Activated CD4-positive, alpha-beta memory T cell treated with anti-CD3 and anti-CD28 coated beads for 36 hours (primary cell): ENCODE measurements around the gene BMP8B. TPM values are rescaled to one million over a fixed set of nuclear protein-coding genes. Genes with fewer than 3 reads are reported as not detected.

Experiments
- CTCF ChIA-PET: fragments of 350-600 bp; sonication (Branson Sonifier 250); formaldehyde crosslinking; loops from one replicate; lab custom pipeline; 2021; ENCODE audit warnings: antibody characterized with exemption, inconsistent platforms; lab: Charles Lee
- POLR2A ChIA-PET: fragments of 350-600 bp; sonication (Branson Sonifier 250); formaldehyde crosslinking; loops from one replicate; lab custom pipeline; 2021; ENCODE audit warnings: antibody characterized with exemption; lab: Charles Lee
- DNase-seq: peaks from one replicate; pipeline ENCODE4 v3.0.0-alpha.2; 2020
- H3K27ac Mint-ChIP-seq: one replicate; pipeline ENCODE4 v1.8.0; 2021; ENCODE audit warnings: mixed read lengths
- H3K27me3 Mint-ChIP-seq: one replicate; pipeline ENCODE4 v1.8.0; 2021; ENCODE audit warnings: mixed read lengths
- H3K36me3 Mint-ChIP-seq: one replicate; pipeline ENCODE4 v1.8.0; 2021; ENCODE audit warnings: mixed read lengths
- H3K4me1 Mint-ChIP-seq: one replicate; pipeline ENCODE4 v1.8.0; 2021; ENCODE audit warnings: low read depth, mixed read lengths
- H3K4me3 Mint-ChIP-seq: one replicate; pipeline ENCODE4 v1.8.0; 2021; ENCODE audit warnings: mild to moderate bottlenecking, mixed read lengths
- H3K9me3 Mint-ChIP-seq: one replicate; pipeline ENCODE4 v1.8.0; 2021; ENCODE audit warnings: mixed read lengths
- intact Hi-C: fragments of 100-400 bp; cut with micrococcal nuclease; formaldehyde crosslinking; loops from one replicate; pipeline ENCODE4 v1.15.1; 2023
- total RNA-seq, 2 experiments: library from RNA; stranded (reverse); gene quantifications; one replicate each; pipeline ENCODE4 v1.2.3, GENCODE V29; 2021

BMP8B gene
- total RNA-seq, 2 experiments from 2014 or later, result 0.53 to 0.55 TPM

DNA sequence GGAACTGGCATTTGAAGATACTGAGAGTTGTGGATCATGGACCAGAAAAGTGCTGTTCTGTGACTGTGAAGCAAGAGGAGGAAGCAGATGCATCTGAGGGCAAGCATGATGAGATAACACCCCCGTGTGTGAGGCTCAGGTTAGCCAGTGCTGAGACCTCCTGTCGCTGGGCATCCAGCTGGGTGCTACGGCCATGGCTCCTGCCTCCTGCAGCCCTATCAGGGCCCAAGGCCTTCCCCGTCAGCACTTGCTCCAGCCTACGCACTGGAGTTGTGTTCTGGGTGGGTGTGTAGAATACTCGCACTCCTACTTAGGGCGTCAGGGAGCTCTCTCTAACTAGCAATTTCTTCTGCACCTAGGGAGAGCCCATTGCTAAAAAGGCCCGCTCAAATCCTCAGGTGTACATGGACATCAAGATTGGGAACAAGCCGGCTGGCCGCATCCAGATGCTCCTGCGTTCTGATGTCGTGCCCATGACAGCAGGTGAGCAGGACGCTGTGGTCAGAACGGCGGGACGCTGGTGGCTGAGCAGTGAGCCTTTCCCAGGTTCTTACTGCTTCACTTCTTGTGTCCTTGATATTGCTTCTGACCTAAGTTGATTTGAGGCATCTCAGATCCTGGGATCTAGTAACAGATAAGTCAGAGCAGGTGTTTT lies 43.5 kb downstream of the BMP8B start:
- no peak overlapping the region for H3K27ac Mint-ChIP-seq
- intact Hi-C loops, result no loop called here
- no peaks in the 10 kb centered on the region for H3K27me3 Mint-ChIP-seq
- peaks cover 12% of the 10 kb centered on the region for H3K4me1 Mint-ChIP-seq
- no peak overlapping the region for H3K4me3 Mint-ChIP-seq
- peaks cover 62% of the 10 kb centered on the region for H3K36me3 Mint-ChIP-seq
- DNase-seq, result no peak
- no peaks in the 10 kb centered on the region for H3K9me3 Mint-ChIP-seq
- CTCF ChIA-PET, result interaction anchor here (1.6 kb wide), 1 partner anchor 646 kb away, joined by 4 read pairs; no protein-coding TSS in a partner anchor
- POLR2A ChIA-PET, result no interaction called here

DNA sequence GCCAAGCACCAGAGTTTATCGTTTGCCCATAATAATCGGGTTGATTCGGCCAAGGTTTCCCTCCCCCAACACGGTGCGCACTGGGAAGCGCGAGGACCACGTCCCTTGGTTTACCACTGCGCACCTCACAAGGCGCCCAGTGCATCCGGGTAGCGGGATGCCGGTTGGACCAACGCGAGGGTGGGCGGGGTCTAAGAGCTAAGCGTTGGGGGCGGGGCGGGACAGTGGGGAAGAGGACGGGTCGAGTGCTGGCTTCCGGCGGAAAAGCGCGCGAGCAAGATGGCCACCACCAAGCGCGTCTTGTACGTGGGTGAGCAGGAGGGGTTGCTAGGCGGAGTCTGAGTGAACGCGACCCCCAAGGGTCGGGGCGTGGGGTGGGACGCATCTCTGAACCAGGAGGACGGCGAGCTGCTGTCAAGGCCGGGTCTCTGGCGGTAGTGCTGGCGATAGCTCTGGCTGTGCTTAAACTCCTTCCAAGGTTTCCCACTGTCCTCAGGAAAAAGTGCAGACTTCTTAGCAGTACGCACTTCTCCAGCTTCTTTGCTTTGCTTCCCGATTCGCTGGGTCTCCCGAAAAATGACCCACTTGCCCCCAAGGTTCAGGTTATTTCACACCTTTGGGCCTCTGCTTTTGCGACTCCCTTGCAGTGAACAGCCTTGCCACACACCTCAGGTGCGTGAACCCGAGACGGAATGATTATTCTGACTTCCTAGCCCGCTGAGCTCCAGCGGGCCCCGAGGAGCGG lies 49.9 kb downstream of the BMP8B start, which contains the start of gene PPIE:
Gene PPIE, plus strand, starts transcription at position 261 of the 745 bp plus-strand sequence. Its CDS starts 19 bp downstream, at position 280.
- CTCF ChIA-PET, result interaction anchor here (1.0 to 2.2 kb wide), 4 partner anchors 61 to 133 kb away, joined by 5 to 21 read pairs (median 6); no protein-coding TSS in a partner anchor
- Mint-ChIP-seq H3K4me3 (peak within 1 kb of the TSS; percentile 97), H3K4me1 (peaks cover 34% of the 10 kb centered on the region), H3K9me3 (no peaks in the 10 kb centered on the region), H3K36me3 (peaks cover 28% of the 10 kb centered on the region), H3K27me3 (peaks cover 10% of the 10 kb centered on the region), H3K27ac (peak within 1 kb of the TSS; percentile 88)
- POLR2A ChIA-PET, result interaction anchor here (1.0 to 1.1 kb wide), 2 partner anchors 61 to 166 kb away, joined by 3 to 4 read pairs; no protein-coding TSS in a partner anchor
- intact Hi-C loops, result loop anchor here (2.0 kb wide), 2 partner anchors 48 to 60 kb away; partner anchors contain the start of gene HPCAL4
- peak; percentile 98 for DNase-seq

DNA sequence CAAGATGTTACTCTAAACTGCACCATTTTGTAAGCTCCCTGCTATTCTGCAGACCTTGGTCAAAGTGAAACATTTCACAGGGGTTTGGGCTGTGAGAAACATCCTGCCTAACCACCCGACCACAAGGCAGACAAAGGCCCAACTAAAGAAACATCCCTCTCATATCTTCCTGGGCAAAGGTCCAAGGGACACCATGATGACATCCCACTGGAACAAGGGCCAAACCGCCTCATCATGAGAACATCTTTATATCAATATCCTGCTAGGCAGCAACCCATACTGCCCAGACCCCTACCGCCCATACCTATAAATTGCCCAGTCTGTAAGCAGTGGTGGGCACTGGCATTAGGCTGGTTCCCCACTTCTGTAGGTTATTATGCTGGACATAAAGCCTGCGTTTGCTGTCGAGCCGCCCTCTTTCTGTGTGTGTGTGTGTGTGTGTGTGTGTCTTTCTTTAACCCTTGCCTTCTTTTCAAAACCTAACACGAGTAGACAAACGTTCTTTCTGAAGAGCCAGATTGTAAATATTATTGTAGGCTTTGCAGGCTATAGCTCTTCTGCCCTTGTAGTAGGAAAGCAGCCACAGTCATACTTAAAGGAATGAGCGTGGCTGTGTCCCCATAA lies 51.0 kb downstream of the BMP8B start:
- no peak for DNase-seq
- no peak overlapping the region for H3K27ac Mint-ChIP-seq
- H3K4me3 Mint-ChIP-seq, result no peak overlapping the region
- intact Hi-C loops, result loop anchor here (2.0 kb wide), 2 partner anchors 47 to 61 kb away; partner anchors contain the start of gene HPCAL4
- no peaks in the 10 kb centered on the region for H3K9me3 Mint-ChIP-seq
- ChIA-PET POLR2A (no interaction called here), CTCF (interaction anchor here (2.1 to 2.3 kb wide), 3 partner anchors 62 to 131 kb away, joined by 6 to 21 read pairs (median 7); no protein-coding TSS in a partner anchor)
- H3K4me1 Mint-ChIP-seq, result peaks cover 34% of the 10 kb centered on the region
- peaks cover 17% of the 10 kb centered on the region for H3K27me3 Mint-ChIP-seq
- peaks cover 23% of the 10 kb centered on the region for H3K36me3 Mint-ChIP-seq

DNA sequence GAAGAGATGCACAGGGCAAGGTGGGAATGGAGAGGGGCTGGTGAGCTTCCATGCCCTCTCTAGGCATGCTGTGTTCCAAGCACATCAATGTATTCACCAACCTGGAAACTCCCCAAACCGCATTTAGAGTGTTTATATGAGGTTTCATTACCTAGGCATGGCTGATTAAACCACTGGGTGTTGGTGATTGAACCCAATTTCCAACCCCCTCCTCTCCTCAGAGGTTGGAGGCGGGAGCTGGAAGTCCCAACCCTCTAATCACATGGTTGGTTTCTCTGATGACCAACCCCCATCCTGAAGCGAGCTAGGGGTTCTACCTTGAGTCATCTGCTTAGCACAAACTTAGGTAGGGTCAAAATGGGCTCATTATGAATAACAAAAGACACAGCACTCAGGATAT lies 52.9 kb downstream of the BMP8B start:
- Mint-ChIP-seq H3K4me3 (no peak overlapping the region), H3K27me3 (peaks cover 19% of the 10 kb centered on the region), H3K36me3 (peaks cover 8% of the 10 kb centered on the region), H3K4me1 (peaks cover 25% of the 10 kb centered on the region), H3K9me3 (no peaks in the 10 kb centered on the region), H3K27ac (no peak overlapping the region)
- peak; percentile 27 for DNase-seq
- intact Hi-C loops, result no loop called here
- ChIA-PET POLR2A (interaction anchor here (1.3 kb wide), 1 partner anchor 9 kb away, joined by 4 read pairs; no protein-coding TSS in a partner anchor), CTCF (interaction anchor here (1.1 to 2.3 kb wide), 4 partner anchors 16 to 129 kb away, joined by 3 to 7 read pairs (median 4); partner anchors contain the start of gene NT5C1A)

DNA sequence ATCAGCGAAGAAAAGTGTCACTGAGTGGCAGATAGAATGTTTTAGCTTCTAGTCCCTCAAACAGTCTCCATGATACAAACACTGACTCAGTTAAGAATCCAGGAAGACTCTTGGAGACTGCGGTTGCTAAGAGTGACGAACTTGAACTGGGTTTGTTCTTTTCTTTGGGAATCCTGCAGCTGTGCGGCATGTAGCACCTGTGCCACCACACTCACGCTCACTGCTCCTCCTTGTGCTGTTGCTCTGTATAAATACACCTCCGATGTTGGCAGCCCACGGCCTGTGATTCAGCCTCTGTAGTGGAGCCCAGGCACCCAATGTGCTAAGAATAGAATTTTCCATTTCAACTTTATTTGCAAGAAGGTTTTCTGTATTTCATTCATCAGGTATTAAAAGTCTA lies 55.5 kb downstream of the BMP8B start:
- CTCF ChIA-PET, result interaction anchor here (1.3 to 2.4 kb wide), 2 partner anchors 13 to 79 kb away, joined by 4 to 8 read pairs; no protein-coding TSS in a partner anchor
- no peak for DNase-seq
- H3K9me3 Mint-ChIP-seq, result no peaks in the 10 kb centered on the region
- peaks cover 41% of the 10 kb centered on the region for H3K27me3 Mint-ChIP-seq
- no peak overlapping the region for H3K27ac Mint-ChIP-seq
- no peaks in the 10 kb centered on the region for H3K36me3 Mint-ChIP-seq
- intact Hi-C loops, result no loop called here
- H3K4me1 Mint-ChIP-seq, result peaks cover 10% of the 10 kb centered on the region
- no peak overlapping the region for H3K4me3 Mint-ChIP-seq
- POLR2A ChIA-PET, result no interaction called here

DNA sequence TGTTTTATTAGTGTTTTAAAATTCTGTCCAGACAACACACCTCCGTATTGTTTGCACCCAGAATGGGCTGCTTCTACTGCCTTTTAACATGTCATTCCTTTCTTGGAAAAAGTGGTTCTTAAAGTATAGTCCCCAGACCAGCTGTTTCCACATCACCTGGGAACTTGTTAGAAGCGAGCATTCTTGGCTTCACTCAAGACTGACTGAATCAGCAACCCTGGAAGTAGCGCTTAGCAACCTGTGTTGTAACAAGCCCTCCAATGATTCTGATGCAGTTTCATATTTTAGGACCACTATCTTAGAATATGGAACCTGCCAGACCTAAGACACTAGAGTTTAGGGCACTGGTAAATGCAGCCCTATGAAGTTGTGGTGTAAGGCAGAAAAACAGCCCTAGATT lies 55.9 kb downstream of the BMP8B start:
- intact Hi-C loops, result no loop called here
- ChIA-PET POLR2A (no interaction called here), CTCF (no interaction called here)
- Mint-ChIP-seq H3K4me1 (peaks cover 12% of the 10 kb centered on the region), H3K4me3 (no peak overlapping the region), H3K27me3 (peaks cover 46% of the 10 kb centered on the region), H3K36me3 (no peaks in the 10 kb centered on the region), H3K27ac (no peak overlapping the region), H3K9me3 (no peaks in the 10 kb centered on the region)
- DNase-seq, result no peak

DNA sequence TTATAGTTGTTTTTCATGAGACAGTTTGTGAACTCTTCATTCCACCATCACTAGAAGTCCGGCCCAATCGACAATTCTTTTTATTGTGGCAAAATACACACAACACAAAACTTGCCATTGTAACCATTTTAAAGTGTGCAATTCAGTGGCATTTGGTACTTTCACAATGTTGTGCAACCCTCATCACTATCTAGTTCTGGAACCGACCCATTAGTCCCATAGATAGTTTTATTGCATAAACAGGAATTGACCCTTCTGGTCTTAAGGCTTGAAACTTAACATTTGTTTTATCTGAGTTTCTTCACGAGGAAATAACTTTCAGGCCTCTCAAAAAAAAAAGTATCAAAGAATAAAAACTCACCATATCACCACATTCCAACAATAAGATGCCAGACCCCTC lies 58.8 kb downstream of the BMP8B start:
- Mint-ChIP-seq H3K4me3 (no peak overlapping the region), H3K27ac (no peak overlapping the region), H3K27me3 (peaks cover 51% of the 10 kb centered on the region), H3K9me3 (no peaks in the 10 kb centered on the region), H3K4me1 (peaks cover 18% of the 10 kb centered on the region), H3K36me3 (no peaks in the 10 kb centered on the region)
- DNase-seq, result no peak
- intact Hi-C loops, result no loop called here
- ChIA-PET CTCF (interaction anchor here (0.6 to 1.4 kb wide), 3 partner anchors 10 to 123 kb away, joined by 3 read pairs; no protein-coding TSS in a partner anchor), POLR2A (no interaction called here)

DNA sequence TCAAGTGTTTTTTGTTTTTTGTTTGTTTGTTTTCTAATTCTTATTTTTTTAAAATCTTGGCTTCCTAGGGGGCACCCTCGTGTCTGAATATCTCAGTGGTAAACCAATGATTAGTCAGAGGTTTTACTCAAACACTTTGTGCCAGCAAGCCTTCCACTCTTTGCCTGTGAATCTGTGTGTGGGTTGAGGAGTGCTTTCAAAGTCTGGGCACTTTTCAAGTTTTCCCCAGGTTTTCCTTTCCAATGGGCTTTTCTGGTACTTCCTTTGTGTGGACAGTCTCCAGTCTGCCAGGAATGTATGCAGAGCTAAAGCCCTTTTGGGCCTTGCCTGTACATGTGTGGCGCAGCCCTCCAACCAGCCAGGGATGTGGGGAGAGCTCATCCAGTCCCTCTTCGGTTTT lies 59.6 kb downstream of the BMP8B start:
- no peak overlapping the region for H3K4me3 Mint-ChIP-seq
- H3K9me3 Mint-ChIP-seq, result no peaks in the 10 kb centered on the region
- CTCF ChIA-PET, result interaction anchor here (1.1 to 1.4 kb wide), 2 partner anchors 70 to 123 kb away, joined by 3 read pairs; no protein-coding TSS in a partner anchor
- no peak for DNase-seq
- peaks cover 18% of the 10 kb centered on the region for H3K4me1 Mint-ChIP-seq
- POLR2A ChIA-PET, result no interaction called here
- H3K27me3 Mint-ChIP-seq, result peaks cover 56% of the 10 kb centered on the region
- intact Hi-C loops, result no loop called here
- no peak overlapping the region for H3K27ac Mint-ChIP-seq
- no peaks in the 10 kb centered on the region for H3K36me3 Mint-ChIP-seq

DNA sequence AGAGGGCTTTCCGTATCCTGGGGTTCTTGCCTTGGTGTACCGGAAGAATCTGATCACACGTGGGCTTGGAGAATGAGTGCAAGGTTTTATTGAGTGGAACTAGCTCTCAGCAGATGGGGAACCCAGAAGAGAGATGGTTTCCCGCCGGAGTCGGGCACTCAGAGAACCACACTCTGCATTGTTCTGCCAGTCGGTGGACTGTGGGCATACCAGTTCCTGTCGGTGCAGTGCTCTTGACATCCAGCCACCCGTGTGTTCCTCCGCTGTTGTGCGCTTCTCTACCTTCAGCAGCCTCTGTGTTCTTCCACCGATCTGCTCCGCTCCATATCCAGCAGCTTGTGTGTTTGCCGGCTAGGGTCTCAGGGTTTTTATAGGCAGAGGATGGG lies 60.7 kb downstream of the BMP8B start:
- Mint-ChIP-seq H3K4me1 (peaks cover 18% of the 10 kb centered on the region), H3K4me3 (no peak overlapping the region), H3K36me3 (no peaks in the 10 kb centered on the region), H3K9me3 (no peaks in the 10 kb centered on the region), H3K27me3 (peaks cover 52% of the 10 kb centered on the region), H3K27ac (no peak overlapping the region)
- CTCF ChIA-PET, result interaction anchor here (0.6 kb wide), 1 partner anchor 69 kb away, joined by 4 read pairs; no protein-coding TSS in a partner anchor
- intact Hi-C loops, result no loop called here
- DNase-seq, result no peak
- POLR2A ChIA-PET, result interaction anchor here (0.8 to 1.6 kb wide), 2 partner anchors 9 to 22 kb away, joined by 3 to 4 read pairs; no protein-coding TSS in a partner anchor

DNA sequence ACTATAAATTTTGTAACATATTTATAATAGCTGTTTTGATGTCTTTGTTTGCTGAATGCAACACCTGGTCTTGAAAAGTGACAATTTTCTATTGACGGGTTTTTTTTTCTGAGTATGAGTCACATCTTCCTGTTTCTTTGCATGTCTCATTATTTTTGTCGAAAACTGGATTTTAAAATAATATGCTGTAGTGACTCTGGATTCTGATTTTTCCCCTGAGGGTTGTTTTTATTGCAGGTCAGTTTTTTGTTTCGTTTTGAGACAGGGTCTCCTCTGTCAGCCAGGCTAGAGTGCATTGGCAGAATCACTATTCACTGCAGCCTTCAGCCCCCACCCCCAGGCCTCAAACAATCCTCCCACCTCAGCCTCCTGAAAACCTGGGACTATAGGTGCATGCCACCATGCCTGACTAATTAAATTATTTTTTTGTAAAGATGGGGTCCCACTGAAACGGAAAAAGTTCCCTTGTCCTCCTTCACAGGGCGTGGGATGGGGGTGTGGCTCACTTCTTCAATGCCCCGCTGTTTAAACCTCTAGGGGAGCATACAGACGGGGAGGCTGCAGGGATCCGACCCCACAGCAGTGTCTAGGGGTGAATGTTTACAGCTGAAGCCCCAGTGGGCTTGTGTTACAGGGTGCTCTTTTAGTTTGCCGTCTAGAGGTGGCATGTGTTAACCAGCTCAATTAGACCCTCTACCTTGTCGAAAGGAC lies 61.3 kb downstream of the BMP8B start:
- no peak overlapping the region for H3K27ac Mint-ChIP-seq
- POLR2A ChIA-PET, result interaction anchor here (0.8 to 1.6 kb wide), 2 partner anchors 9 to 21 kb away, joined by 3 to 4 read pairs; no protein-coding TSS in a partner anchor
- peaks cover 48% of the 10 kb centered on the region for H3K27me3 Mint-ChIP-seq
- H3K9me3 Mint-ChIP-seq, result no peaks in the 10 kb centered on the region
- no peaks in the 10 kb centered on the region for H3K36me3 Mint-ChIP-seq
- peaks cover 18% of the 10 kb centered on the region for H3K4me1 Mint-ChIP-seq
- intact Hi-C loops, result no loop called here
- no peak for DNase-seq
- H3K4me3 Mint-ChIP-seq, result no peak overlapping the region
- CTCF ChIA-PET, result interaction anchor here (0.6 to 2.2 kb wide), 2 partner anchors 69 to 121 kb away, joined by 4 to 9 read pairs; no protein-coding TSS in a partner anchor

DNA sequence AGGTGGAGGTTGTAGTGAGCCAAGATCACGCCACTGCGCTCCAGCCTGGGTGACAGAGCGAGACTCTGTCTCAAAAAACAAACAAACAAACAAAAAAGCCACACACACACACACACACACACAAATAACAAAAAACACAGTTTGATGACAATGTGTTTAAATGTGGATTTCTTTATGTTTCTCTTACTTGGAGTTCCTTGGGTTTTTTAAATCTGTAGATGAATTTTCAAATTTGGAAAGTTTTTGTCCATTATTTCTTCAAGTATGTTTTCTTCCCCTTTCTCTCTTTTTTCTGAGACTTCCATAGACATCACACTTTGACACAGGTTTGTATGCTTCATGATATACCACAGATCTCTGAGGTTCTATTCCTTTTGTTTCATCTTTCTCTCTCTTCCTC lies 62.1 kb downstream of the BMP8B start:
- ChIA-PET CTCF (interaction anchor here (1.0 to 2.2 kb wide), 2 partner anchors 69 to 121 kb away, joined by 3 to 9 read pairs; no protein-coding TSS in a partner anchor), POLR2A (interaction anchor here (1.6 kb wide), 1 partner anchor 10 kb away, joined by 4 read pairs; no protein-coding TSS in a partner anchor)
- H3K27me3 Mint-ChIP-seq, result peaks cover 50% of the 10 kb centered on the region
- H3K4me1 Mint-ChIP-seq, result peaks cover 18% of the 10 kb centered on the region
- no peaks in the 10 kb centered on the region for H3K9me3 Mint-ChIP-seq
- no peak for DNase-seq
- H3K36me3 Mint-ChIP-seq, result no peaks in the 10 kb centered on the region
- H3K4me3 Mint-ChIP-seq, result no peak overlapping the region
- H3K27ac Mint-ChIP-seq, result no peak overlapping the region
- intact Hi-C loops, result no loop called here
